GM12873 (cell line): ENCODE data around the gene GDF10.

Source experiments
- TF ChIP-seq, protein P1 (sequence below): IDR thresholded peaks from 2 replicates; pipeline ENCODE4 v1.5.1; 2012; ENCODE audit warnings: low read depth, mild to moderate bottlenecking, moderate library complexity, low read length, control low read depth; ENCODE audit not compliant: insufficient read depth; ENCODE audit errors: missing control alignments

Gene GDF10

DNA sequence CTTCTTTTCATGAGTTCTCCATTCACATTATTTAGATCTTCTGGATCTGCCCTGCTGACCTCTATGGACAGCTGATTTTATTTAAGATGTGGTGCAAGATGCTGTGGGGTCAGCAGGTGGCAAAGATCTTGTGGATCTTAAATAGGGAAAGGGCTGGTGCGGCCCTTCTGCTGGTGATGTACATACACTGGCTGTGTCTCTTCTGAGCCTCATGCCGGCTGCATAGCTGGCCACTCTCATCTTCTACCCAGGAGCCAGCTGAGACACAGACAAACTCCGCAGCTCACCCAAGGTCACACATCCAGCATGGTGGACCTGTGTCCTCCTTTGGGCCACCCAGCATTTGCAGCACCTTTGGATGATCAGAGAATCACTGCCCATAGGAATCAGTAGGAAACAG is 57.9 kb downstream of the GDF10 start:
- TF ChIP-seq, protein P1, sequence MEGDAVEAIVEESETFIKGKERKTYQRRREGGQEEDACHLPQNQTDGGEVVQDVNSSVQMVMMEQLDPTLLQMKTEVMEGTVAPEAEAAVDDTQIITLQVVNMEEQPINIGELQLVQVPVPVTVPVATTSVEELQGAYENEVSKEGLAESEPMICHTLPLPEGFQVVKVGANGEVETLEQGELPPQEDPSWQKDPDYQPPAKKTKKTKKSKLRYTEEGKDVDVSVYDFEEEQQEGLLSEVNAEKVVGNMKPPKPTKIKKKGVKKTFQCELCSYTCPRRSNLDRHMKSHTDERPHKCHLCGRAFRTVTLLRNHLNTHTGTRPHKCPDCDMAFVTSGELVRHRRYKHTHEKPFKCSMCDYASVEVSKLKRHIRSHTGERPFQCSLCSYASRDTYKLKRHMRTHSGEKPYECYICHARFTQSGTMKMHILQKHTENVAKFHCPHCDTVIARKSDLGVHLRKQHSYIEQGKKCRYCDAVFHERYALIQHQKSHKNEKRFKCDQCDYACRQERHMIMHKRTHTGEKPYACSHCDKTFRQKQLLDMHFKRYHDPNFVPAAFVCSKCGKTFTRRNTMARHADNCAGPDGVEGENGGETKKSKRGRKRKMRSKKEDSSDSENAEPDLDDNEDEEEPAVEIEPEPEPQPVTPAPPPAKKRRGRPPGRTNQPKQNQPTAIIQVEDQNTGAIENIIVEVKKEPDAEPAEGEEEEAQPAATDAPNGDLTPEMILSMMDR, result no peak

DNA sequence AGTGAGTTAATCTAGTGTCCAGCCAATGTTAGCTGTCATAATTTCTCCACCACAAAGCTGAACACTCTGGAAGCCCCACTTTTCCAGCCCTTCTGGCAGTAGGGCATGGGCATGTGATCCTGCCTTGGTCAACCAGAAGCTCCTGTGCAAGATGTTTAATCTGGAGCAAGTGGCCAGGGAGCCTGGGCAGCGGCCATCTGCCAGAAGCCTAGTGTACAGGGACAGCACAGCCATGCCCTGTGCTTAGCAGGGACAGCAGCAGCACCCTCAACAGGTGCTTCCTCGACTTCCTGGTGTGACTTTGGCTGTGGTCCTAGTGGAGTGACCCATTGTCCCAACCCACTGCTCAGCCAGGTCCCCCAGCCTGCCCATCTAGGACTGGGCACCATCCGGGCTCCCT is 58.5 kb downstream of the GDF10 start:
- TF ChIP-seq, protein P1, result no peak

DNA sequence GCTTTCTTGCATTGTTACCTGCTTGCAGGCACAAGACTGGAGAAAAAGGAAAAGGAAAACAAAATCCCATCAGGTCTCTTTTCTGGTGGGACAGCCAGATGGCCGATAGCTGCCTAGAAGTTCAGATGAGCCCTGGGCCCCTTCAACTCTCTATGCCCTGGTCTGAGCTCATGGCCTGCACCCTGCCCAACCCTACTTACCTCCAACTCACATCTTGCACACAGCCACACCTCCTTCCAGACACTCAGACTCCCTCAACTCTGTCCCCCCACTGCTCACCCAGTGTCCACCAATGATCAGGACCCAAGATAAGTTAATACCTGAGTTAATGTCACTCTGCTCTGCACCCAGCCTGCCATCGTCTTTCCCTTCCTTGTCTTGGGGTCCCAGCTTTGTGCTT is 59.1 kb downstream of the GDF10 start:
- TF ChIP-seq, protein P1, result no peak

DNA sequence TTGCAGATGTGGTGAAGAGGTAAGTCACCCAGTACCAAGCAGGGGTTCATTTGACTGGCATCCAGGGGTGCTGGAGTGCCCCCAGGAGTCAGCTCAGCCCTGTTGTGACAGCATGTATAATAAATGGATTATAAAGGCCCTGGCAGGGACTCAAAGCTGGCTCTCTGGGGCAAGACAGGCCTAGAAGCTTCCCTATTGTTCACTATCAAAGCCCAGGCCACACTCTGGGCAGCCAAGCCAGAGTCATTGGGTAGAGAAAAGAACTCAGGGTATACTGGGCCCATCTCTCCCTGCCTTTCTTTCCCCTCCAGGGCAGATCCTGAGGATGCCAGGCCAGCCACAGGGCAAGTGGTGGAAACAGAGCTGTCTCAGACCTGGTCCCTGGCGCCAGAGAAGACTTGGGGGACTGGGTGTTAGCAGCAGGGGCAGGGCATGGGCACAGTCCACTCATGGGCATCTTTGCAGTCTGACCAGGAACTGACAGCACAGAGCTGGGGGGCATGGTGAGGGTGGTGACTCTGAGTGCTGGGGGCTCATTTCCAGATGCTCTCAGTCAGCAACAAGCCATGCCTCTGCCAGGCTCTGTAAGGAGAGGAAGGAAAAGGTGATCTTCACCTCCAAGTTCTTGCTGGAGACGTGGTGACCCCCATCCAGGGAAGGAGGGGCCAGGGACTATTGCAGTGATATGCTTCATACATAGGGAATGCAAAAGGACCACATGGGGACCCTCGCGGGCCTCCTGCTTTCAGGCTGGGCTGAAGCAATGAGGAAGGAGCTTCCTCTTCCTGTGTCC is 59.8 kb downstream of the GDF10 start:
- TF ChIP-seq, protein P1, result no peak

- TF ChIP-seq, protein P1, result no peak
These were observed 60.5 kb downstream of the GDF10 start for GRCh38 chr10:47360419-47361040.

- TF ChIP-seq, protein P1, result peak; percentile 86
These were observed 61.3 kb downstream of the GDF10 start for GRCh38 chr10:47361293-47361692.

DNA sequence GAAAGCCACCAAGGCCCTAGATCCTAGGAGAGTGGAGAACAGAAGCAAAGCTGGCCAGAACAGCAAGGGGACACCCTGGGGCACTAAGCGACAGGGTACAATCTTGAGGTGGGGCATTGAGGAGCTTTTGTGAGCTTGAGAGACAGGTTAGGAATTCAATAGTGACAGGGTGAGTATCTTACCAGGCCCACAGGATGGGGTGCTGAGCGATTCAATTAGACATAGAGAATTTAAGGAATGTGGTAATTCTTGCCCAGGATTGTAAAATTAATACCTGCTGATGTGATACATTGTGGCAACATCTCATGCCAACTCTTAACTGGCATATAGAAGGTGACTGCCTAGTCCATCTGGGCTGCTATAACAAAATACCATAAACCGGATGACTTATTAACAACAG is 62.2 kb downstream of the GDF10 start:
- TF ChIP-seq, protein P1, result no peak
